Hepatocyte (in vitro differentiated cells): ENCODE data around the gene ALDOB.
"Not testable (repeated sequence)": the region's sequence is repeated elsewhere in the genome, so short reads cannot be mapped to it uniquely, and the experiment has no call there.

ENCODE experiments used
- EZH2phosphoT487 ChIP-seq: fragments of 200-600 bp; sonication (generic); IDR thresholded peaks from one replicate; pipeline ENCODE4 v1.6.1; 2018; ENCODE audit warnings: antibody characterized with exemption, mild to moderate bottlenecking, low read depth, moderate library complexity; ENCODE audit not compliant: unreplicated experiment, severe bottlenecking
- TF ChIP-seq, protein P1 (sequence below): fragments of 200-600 bp; sonication (generic); IDR thresholded peaks from 2 replicates; pipeline ENCODE4 v1.5.1; 2016; ENCODE audit warnings: antibody characterized with exemption, mild to moderate bottlenecking; ENCODE audit not compliant: poor library complexity

GRCh38 chr9:101384873-101385536, 50.6 kb downstream of the ALDOB start, which contains the start of gene BAAT:
- TF ChIP-seq, protein P1, sequence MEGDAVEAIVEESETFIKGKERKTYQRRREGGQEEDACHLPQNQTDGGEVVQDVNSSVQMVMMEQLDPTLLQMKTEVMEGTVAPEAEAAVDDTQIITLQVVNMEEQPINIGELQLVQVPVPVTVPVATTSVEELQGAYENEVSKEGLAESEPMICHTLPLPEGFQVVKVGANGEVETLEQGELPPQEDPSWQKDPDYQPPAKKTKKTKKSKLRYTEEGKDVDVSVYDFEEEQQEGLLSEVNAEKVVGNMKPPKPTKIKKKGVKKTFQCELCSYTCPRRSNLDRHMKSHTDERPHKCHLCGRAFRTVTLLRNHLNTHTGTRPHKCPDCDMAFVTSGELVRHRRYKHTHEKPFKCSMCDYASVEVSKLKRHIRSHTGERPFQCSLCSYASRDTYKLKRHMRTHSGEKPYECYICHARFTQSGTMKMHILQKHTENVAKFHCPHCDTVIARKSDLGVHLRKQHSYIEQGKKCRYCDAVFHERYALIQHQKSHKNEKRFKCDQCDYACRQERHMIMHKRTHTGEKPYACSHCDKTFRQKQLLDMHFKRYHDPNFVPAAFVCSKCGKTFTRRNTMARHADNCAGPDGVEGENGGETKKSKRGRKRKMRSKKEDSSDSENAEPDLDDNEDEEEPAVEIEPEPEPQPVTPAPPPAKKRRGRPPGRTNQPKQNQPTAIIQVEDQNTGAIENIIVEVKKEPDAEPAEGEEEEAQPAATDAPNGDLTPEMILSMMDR, result not testable (repeated sequence)
- not testable (repeated sequence) for TF ChIP-seq EZH2phosphoT487
